ENCODE data around the gene IFNA2. TPM values are rescaled to one million over a fixed set of nuclear protein-coding genes. Genes with fewer than 3 reads are reported as not detected.
A peak's percentile ranks its signal among the peaks of the same experiment; 100 is the strongest.
"Not testable (repeated sequence)": the region's sequence is repeated elsewhere in the genome, so short reads cannot be mapped to it uniquely, and the experiment has no call there.

IFNA2 gene
- total and polyA plus RNA-seq, 2 donors, result not detected

GRCh38 chr9:21395778-21396717 lies 10.8 kb upstream of the IFNA2 start:
- Histone ChIP-seq H3K9me3 (ENCODE audit: control insufficient read depth in 2 of 2, insufficient read depth in 1 of 2, low read length in 1 of 2) (no peaks in the 10 kb centered on the region), H3K27me3 (ENCODE audit: control insufficient read depth in 2 of 2, insufficient read depth in 1 of 2, low read length in 1 of 2) (peaks cover 0 to 15% of the 10 kb centered on the region in 2 donors), H3K36me3 (ENCODE audit: control insufficient read depth in 2 of 2, insufficient read depth in 2 of 2, low read length in 1 of 2) (no peaks in the 10 kb centered on the region), H3K4me1 (ENCODE audit: control insufficient read depth in 2 of 2, insufficient read depth in 2 of 2, low read length in 2 of 2) (peaks cover 0 to 7% of the 10 kb centered on the region in 2 donors), H3K4me3 (ENCODE audit: low read length in 2 of 2) (peak overlapping the region; percentile 42), H3K27ac (ENCODE audit: low read depth in 1 of 2, low read length in 1 of 2) (no peak overlapping the region)
- DNase-seq (ENCODE audit: low read depth in 6 of 9, low spot score in 9 of 9), result peak in 8 of 9 donors; percentile 15 to 74 (median 40)
- WGBS, result 9% methylated on average over 40 of the region's 40 CpGs

GRCh38 chr9:21392270-21392669 lies 7.1 kb upstream of the IFNA2 start:
- 96% methylated on average over 6 of the region's 6 CpGs for WGBS
- H3K9me3 ChIP-seq (ENCODE audit: control insufficient read depth in 2 of 2, insufficient read depth in 1 of 2, low read length in 1 of 2), result no peaks in the 10 kb centered on the region
- DNase-seq (ENCODE audit: low read depth in 6 of 9, low spot score in 9 of 9), result no peak
- no peaks in the 10 kb centered on the region for H3K36me3 ChIP-seq (ENCODE audit: control insufficient read depth in 2 of 2, insufficient read depth in 2 of 2, low read length in 1 of 2)
- peaks cover 0 to 9% of the 10 kb centered on the region in 2 donors for H3K27me3 ChIP-seq (ENCODE audit: control insufficient read depth in 2 of 2, insufficient read depth in 1 of 2, low read length in 1 of 2)
- no peak overlapping the region for H3K4me3 ChIP-seq (ENCODE audit: low read length in 2 of 2)
- no peak overlapping the region for H3K27ac ChIP-seq (ENCODE audit: low read depth in 1 of 2, low read length in 1 of 2)
- H3K4me1 ChIP-seq (ENCODE audit: control insufficient read depth in 2 of 2, insufficient read depth in 2 of 2, low read length in 2 of 2), result peaks cover 0 to 7% of the 10 kb centered on the region in 2 donors

- no peaks in the 10 kb centered on the region for H3K27me3 ChIP-seq (ENCODE audit: control insufficient read depth in 2 of 2, insufficient read depth in 1 of 2, low read length in 1 of 2)
- no peaks in the 10 kb centered on the region for H3K4me1 ChIP-seq (ENCODE audit: control insufficient read depth in 2 of 2, insufficient read depth in 2 of 2, low read length in 2 of 2)
- H3K27ac ChIP-seq (ENCODE audit: low read depth in 1 of 2, low read length in 1 of 2), result no peak overlapping the region
- DNase-seq (ENCODE audit: low read depth in 6 of 9, low spot score in 9 of 9), result no peak
- H3K9me3 ChIP-seq (ENCODE audit: control insufficient read depth in 2 of 2, insufficient read depth in 1 of 2, low read length in 1 of 2), result no peaks in the 10 kb centered on the region
- no peaks in the 10 kb centered on the region for H3K36me3 ChIP-seq (ENCODE audit: control insufficient read depth in 2 of 2, insufficient read depth in 2 of 2, low read length in 1 of 2)
- WGBS, result 66% methylated on average over 4 of the region's 4 CpGs
- H3K4me3 ChIP-seq (ENCODE audit: low read length in 2 of 2), result no peak overlapping the region
Measured at GRCh38 chr9:21383627-21384026, 1.6 kb downstream of the IFNA2 start.

- no peaks in the 10 kb centered on the region for H3K27me3 ChIP-seq (ENCODE audit: control insufficient read depth in 2 of 2, insufficient read depth in 1 of 2, low read length in 1 of 2)
- H3K4me3 ChIP-seq (ENCODE audit: low read length in 2 of 2), result no peak overlapping the region
- 77% methylated on average over 5 of the region's 5 CpGs for WGBS
- H3K4me1 ChIP-seq (ENCODE audit: control insufficient read depth in 2 of 2, insufficient read depth in 2 of 2, low read length in 2 of 2), result no peaks in the 10 kb centered on the region
- H3K27ac ChIP-seq (ENCODE audit: low read depth in 1 of 2, low read length in 1 of 2), result no peak overlapping the region
- H3K9me3 ChIP-seq (ENCODE audit: control insufficient read depth in 2 of 2, insufficient read depth in 1 of 2, low read length in 1 of 2), result no peaks in the 10 kb centered on the region
- peak in 1 of 9 donors; percentile 29 for DNase-seq (ENCODE audit: low read depth in 6 of 9, low spot score in 9 of 9)
- no peaks in the 10 kb centered on the region for H3K36me3 ChIP-seq (ENCODE audit: control insufficient read depth in 2 of 2, insufficient read depth in 2 of 2, low read length in 1 of 2)
Measured at GRCh38 chr9:21381448-21382339, 3.5 kb downstream of the IFNA2 start.

GRCh38 chr9:21371467-21371866 lies 13.7 kb downstream of the IFNA2 start:
- H3K27me3 ChIP-seq (ENCODE audit: control insufficient read depth in 2 of 2, insufficient read depth in 1 of 2, low read length in 1 of 2); H3K4me3 ChIP-seq (ENCODE audit: low read length in 2 of 2); H3K27ac ChIP-seq (ENCODE audit: low read depth in 1 of 2, low read length in 1 of 2); H3K9me3 ChIP-seq (ENCODE audit: control insufficient read depth in 2 of 2, insufficient read depth in 1 of 2, low read length in 1 of 2); DNase-seq (ENCODE audit: low read depth in 6 of 9, low spot score in 9 of 9); H3K36me3 ChIP-seq (ENCODE audit: control insufficient read depth in 2 of 2, insufficient read depth in 2 of 2, low read length in 1 of 2); H3K4me1 ChIP-seq (ENCODE audit: control insufficient read depth in 2 of 2, insufficient read depth in 2 of 2, low read length in 2 of 2): not testable (repeated sequence)
- 97% methylated on average over 4 of the region's 4 CpGs for WGBS

- H3K27me3 ChIP-seq (ENCODE audit: control insufficient read depth in 2 of 2, insufficient read depth in 1 of 2, low read length in 1 of 2), result no peaks in the 10 kb centered on the region
- H3K4me3 ChIP-seq (ENCODE audit: low read length in 2 of 2), result no peak within 1 kb of the TSS
- no peaks in the 10 kb centered on the region for H3K9me3 ChIP-seq (ENCODE audit: control insufficient read depth in 2 of 2, insufficient read depth in 1 of 2, low read length in 1 of 2)
- no peaks in the 10 kb centered on the region for H3K36me3 ChIP-seq (ENCODE audit: control insufficient read depth in 2 of 2, insufficient read depth in 2 of 2, low read length in 1 of 2)
- 96% methylated on average over 3 of the region's 3 CpGs for WGBS
- no peak within 1 kb of the TSS for H3K27ac ChIP-seq (ENCODE audit: low read depth in 1 of 2, low read length in 1 of 2)
- DNase-seq (ENCODE audit: low read depth in 6 of 9, low spot score in 9 of 9), result no peak
- H3K4me1 ChIP-seq (ENCODE audit: control insufficient read depth in 2 of 2, insufficient read depth in 2 of 2, low read length in 2 of 2), result no peaks in the 10 kb centered on the region
Measured at GRCh38 chr9:21367957-21368356, 17.2 kb downstream of the IFNA2 start, which contains the start of gene IFNA13. Gene IFNA13 (minus strand): TSS chr9:21368057. CDS start chr9:21368010, 47 bp downstream.

GRCh38 chr9:21367169-21367568 lies 18.0 kb downstream of the IFNA2 start:
- H3K36me3 ChIP-seq (ENCODE audit: control insufficient read depth in 2 of 2, insufficient read depth in 2 of 2, low read length in 1 of 2); H3K4me3 ChIP-seq (ENCODE audit: low read length in 2 of 2); DNase-seq (ENCODE audit: low read depth in 6 of 9, low spot score in 9 of 9); H3K27ac ChIP-seq (ENCODE audit: low read depth in 1 of 2, low read length in 1 of 2); H3K9me3 ChIP-seq (ENCODE audit: control insufficient read depth in 2 of 2, insufficient read depth in 1 of 2, low read length in 1 of 2); H3K27me3 ChIP-seq (ENCODE audit: control insufficient read depth in 2 of 2, insufficient read depth in 1 of 2, low read length in 1 of 2); H3K4me1 ChIP-seq (ENCODE audit: control insufficient read depth in 2 of 2, insufficient read depth in 2 of 2, low read length in 2 of 2): not testable (repeated sequence)
- WGBS, result 98% methylated on average over 1 of the region's 2 CpGs

- Histone ChIP-seq H3K27me3 (ENCODE audit: control insufficient read depth in 2 of 2, insufficient read depth in 1 of 2, low read length in 1 of 2) (no peaks in the 10 kb centered on the region), H3K9me3 (ENCODE audit: control insufficient read depth in 2 of 2, insufficient read depth in 1 of 2, low read length in 1 of 2) (no peaks in the 10 kb centered on the region), H3K36me3 (ENCODE audit: control insufficient read depth in 2 of 2, insufficient read depth in 2 of 2, low read length in 1 of 2) (no peaks in the 10 kb centered on the region), H3K4me3 (ENCODE audit: low read length in 2 of 2) (no peak overlapping the region), H3K4me1 (ENCODE audit: control insufficient read depth in 2 of 2, insufficient read depth in 2 of 2, low read length in 2 of 2) (peaks cover 0 to 3% of the 10 kb centered on the region in 2 donors), H3K27ac (ENCODE audit: low read depth in 1 of 2, low read length in 1 of 2) (no peak overlapping the region)
- WGBS, result 99% methylated on average over 8 of the region's 8 CpGs
- no peak for DNase-seq (ENCODE audit: low read depth in 6 of 9, low spot score in 9 of 9)
Measured at GRCh38 chr9:21362287-21362686, 22.9 kb downstream of the IFNA2 start.

All from thymus (tissue), 11 donors.